Ovary (tissue), 9 donors: ENCODE results near the gene PPP6R2. TPM values are rescaled to one million over a fixed set of nuclear protein-coding genes. Genes with fewer than 3 reads are reported as not detected.

Experiments used
- DNase-seq, 5 donors: peaks; one replicate each; pipeline ENCODE4 v3.0.0-alpha.2; 2019 to 2020
- H3K27ac ChIP-seq, 2 donors: fragments of 200-600 bp; one replicate each; pipeline versions ENCODE4 v1.5.1 to v1.8.0; 2019 to 2022
- H3K27me3 ChIP-seq: fragments of 200-600 bp; one replicate; pipeline ENCODE4 v1.8.0; 2022
- H3K36me3 ChIP-seq: fragments of 200-600 bp; sonication (generic); one replicate; pipeline ENCODE4 v1.5.1; 2019
- H3K4me1 ChIP-seq: one replicate; pipeline ENCODE4 v1.8.1; 2013; ENCODE audit warnings: mild to moderate bottlenecking, moderate library complexity; ENCODE audit not compliant: insufficient read depth
- H3K4me3 ChIP-seq: fragments of 200-600 bp; sonication (generic); one replicate; pipeline ENCODE4 v1.5.1; 2017
- H3K9me3 ChIP-seq, 2 donors: fragments of 200-600 bp in 1 of 2; sonication (generic) in 1 of 2; one replicate each; pipeline versions ENCODE4 v1.5.1 to v1.8.1; 2013 to 2019; ENCODE audit warnings: mild to moderate bottlenecking in 1 of 2, moderate library complexity in 1 of 2
- EP300 ChIP-seq: sonication (generic); formaldehyde crosslinking; IDR thresholded peaks from one replicate; pipeline ENCODE4 v1.6.1; 2017; ENCODE audit warnings: antibody characterized with exemption
- POLR2A ChIP-seq: fragments of 450-650 bp; IDR thresholded peaks from one replicate; pipeline ENCODE4 v1.6.1; 2017; ENCODE audit warnings: antibody characterized with exemption, mild to moderate bottlenecking, moderate library complexity
- WGBS, 3 donors: extraction: QIAGEN DNeasy Blood & Tissue Kit in 1 of 3; methylation state at CpG; one replicate each; pipeline versions ENCODE4 v1.1.5 to v1.1.7; 2013 to 2017; 5-methylcytosine and 5-hydroxymethylcytosine counted together
- intact Hi-C, 4 donors: fragments of 100-400 bp; cut with DNase I; formaldehyde crosslinking; loops; one replicate each; pipeline versions ENCODE4 v1.11.0 to v1.15.1; 2022 to 2023
- polyA plus RNA-seq, 2 donors: library from polyadenylated mRNA; stranded (reverse); fragments of 200-250 nt in 1 of 2; fragments of 350-450 nt in 1 of 2; fragmentation: Illumina TruSeq in 1 of 2; extraction: RNeasy Lipid Tissue Mini Kit (QIAGEN cat#74804) in 1 of 2; gene quantifications; one replicate each; pipeline ENCODE4 v1.2.3, GENCODE V29; 2013 to 2014
- total RNA-seq, 7 donors: library from RNA; depleted of rRNA in 2 of 7; stranded (reverse); fragments of >200 nt in 2 of 7; fragmentation: NEBNext Ultra II Directional in 3 of 7; extraction: Animal tissue kit (Norgen Biotek cat#: 25700) in 3 of 7; gene quantifications; one replicate each; pipeline versions ENCODE4 v1.1.0 to v1.2.4, GENCODE V29; 2016 to 2023
- TF ChIP-seq, protein P1 (sequence below), 3 donors: fragments of 450-650 bp in 2 of 3; fragments of 200-600 bp in 1 of 3; IDR thresholded peaks; one replicate each; pipeline versions ENCODE4 v1.5.1 to v1.8.0; 2016 to 2022; ENCODE audit warnings: antibody characterized with exemption in 3 of 3, mild to moderate bottlenecking in 1 of 3
- donor health status: DM: no; HTN: no; CAD: no; lungs with moderate emphysema.
- donor health status: DM: no; HTN: no; CAD: no.
- donor health status: Bipolar disorder and iron deficiency.
- donor health status: DM: yes; HTN: yes; CAD: no.
- donor health status: DM: no; HTN: no; CAD: no.
- donor health status: DM: yes; HTN: yes; CAD: no.

PPP6R2 gene
- total and polyA plus RNA-seq, 9 donors: 8.2 to 52.9 (median 35.1) TPM

DNA sequence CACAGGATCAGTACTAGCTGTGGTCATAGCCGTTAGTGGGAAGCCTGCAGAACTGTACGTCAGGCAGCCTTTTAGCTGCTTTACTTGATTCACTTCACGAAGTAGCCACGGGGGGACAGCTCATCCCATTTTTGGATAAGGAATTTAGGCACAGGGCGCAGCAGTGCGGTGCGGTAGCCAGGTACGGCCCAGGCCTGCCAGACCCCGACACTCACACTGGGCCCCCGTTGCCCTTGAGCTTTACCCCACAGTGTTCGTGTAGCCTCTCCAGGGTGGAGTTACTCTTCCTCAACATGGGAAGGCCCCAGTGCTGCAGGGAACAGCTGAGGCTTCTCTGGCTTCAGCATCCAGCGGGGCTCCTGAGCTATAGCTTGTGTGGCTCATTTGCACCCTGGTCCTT is 72.3 kb downstream of the PPP6R2 start:
- Histone ChIP-seq H3K27me3 (no peaks in the 10 kb centered on the region), H3K9me3 (no peaks in the 10 kb centered on the region), H3K27ac (no peak overlapping the region), H3K36me3 (no peaks in the 10 kb centered on the region), H3K4me1 (no peaks in the 10 kb centered on the region), H3K4me3 (no peak overlapping the region)
- no peak for DNase-seq
- 92 to 93% (median 93%) methylated on average over 11 to 12 of the region's 12 CpGs for WGBS, 3 donors
- no peak for TF ChIP-seq POLR2A
- TF ChIP-seq EP300: no peak
- intact Hi-C loops: no loop called here

DNA sequence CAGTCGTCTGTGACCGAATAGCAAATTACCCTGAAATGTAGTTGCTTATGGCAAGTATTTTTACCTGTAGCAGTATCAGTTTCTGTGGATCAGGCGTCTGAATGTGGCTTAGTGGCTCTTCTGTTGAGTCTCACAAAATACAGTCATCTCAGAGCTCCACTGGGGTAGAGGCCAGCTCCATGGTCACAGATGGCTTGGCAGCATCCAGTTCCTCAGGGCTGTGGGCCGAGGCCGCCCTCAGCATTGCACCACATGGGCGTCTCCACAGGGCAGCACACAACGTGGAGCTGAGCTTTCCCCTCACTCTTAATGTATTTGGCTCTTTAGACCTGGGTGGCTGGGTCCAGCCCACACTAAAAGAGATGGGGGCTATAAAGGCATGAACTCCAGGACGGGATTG is 73.9 kb downstream of the PPP6R2 start:
- Histone ChIP-seq H3K4me3 (no peak overlapping the region), H3K27me3 (no peaks in the 10 kb centered on the region), H3K9me3 (no peaks in the 10 kb centered on the region), H3K36me3 (no peaks in the 10 kb centered on the region), H3K27ac (no peak overlapping the region), H3K4me1 (no peaks in the 10 kb centered on the region)
- no peak for TF ChIP-seq EP300
- no peak for TF ChIP-seq POLR2A
- WGBS, 3 donors: 90 to 95% (median 94%) methylated on average over 8 of the region's 8 CpGs
- intact Hi-C loops: no loop called here
- DNase-seq: no peak

DNA sequence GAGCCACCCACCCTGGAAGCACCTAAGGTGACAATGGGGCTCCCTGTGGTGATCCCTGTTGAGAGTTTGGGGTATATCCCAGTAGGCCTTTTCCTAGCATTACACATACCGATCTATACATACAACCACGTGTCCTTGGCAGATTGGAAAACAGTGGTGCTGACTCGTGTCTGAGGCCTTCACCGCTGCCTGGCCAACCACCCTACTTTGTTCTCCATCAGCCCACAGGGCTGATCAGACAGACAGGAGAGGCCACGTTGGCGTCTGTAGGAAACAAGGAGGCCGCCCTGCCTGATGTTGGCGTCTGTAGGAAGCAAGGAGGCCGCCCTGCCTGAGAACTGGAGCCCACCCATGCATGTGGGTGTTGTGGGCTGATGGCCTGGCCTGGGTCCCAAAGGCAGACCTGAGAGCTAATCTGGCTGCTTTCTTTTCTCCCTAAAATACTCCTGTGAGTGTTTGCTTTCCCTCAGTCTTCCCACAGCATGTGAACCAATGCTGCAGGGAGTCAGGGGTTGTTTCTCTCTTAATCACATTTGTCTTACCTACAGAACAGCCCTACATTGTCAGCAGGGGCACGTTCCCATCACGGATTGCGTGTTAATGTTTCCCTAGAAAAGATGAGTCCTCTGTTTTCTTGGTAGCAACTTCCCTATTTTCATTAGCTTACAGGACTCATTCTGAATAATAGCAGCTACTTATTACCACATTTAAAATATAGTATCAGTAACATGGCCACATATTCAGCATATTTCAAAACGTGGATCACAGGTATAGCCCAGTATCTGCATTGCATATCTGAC is 74.5 kb downstream of the PPP6R2 start:
- H3K36me3 ChIP-seq: no peaks in the 10 kb centered on the region
- no peak for DNase-seq
- no peak overlapping the region for H3K4me3 ChIP-seq
- no peak overlapping the region for H3K27ac ChIP-seq
- intact Hi-C loops: no loop called here
- no peaks in the 10 kb centered on the region for H3K4me1 ChIP-seq
- TF ChIP-seq POLR2A (no peak), EP300 (no peak)
- TF ChIP-seq, protein P1, sequence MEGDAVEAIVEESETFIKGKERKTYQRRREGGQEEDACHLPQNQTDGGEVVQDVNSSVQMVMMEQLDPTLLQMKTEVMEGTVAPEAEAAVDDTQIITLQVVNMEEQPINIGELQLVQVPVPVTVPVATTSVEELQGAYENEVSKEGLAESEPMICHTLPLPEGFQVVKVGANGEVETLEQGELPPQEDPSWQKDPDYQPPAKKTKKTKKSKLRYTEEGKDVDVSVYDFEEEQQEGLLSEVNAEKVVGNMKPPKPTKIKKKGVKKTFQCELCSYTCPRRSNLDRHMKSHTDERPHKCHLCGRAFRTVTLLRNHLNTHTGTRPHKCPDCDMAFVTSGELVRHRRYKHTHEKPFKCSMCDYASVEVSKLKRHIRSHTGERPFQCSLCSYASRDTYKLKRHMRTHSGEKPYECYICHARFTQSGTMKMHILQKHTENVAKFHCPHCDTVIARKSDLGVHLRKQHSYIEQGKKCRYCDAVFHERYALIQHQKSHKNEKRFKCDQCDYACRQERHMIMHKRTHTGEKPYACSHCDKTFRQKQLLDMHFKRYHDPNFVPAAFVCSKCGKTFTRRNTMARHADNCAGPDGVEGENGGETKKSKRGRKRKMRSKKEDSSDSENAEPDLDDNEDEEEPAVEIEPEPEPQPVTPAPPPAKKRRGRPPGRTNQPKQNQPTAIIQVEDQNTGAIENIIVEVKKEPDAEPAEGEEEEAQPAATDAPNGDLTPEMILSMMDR (IDR thresholded peaks at IDR 0.05): no peak
- WGBS, 3 donors: 78 to 88% (median 84%) methylated on average over 13 of the region's 13 CpGs
- H3K27me3 ChIP-seq: no peaks in the 10 kb centered on the region
- no peaks in the 10 kb centered on the region for H3K9me3 ChIP-seq

DNA sequence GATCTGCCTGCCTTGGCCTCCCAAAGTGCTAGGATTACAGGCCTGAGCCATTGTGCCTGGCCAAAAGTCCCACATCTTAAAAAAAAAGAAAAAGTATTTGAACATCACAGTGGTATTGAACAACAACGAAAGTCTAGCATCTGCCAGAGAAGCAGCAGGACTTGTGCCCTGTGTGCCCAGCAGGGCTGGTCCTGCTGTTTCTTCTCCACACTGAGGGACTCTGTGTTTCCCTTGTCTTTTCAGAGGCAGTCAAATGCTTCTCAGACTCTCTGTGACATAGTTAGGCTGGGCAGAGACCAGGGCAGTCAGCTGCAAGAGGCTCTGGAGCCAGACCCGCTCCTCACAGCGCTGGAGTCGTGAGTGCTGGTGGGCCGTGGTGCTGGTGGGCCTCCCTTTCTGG is 75.5 kb downstream of the PPP6R2 start:
- WGBS, 3 donors: 94 to 98% (median 96%) methylated on average over 5 of the region's 5 CpGs
- intact Hi-C loops: no loop called here
- Histone ChIP-seq H3K36me3 (no peaks in the 10 kb centered on the region), H3K9me3 (no peaks in the 10 kb centered on the region), H3K4me1 (no peaks in the 10 kb centered on the region), H3K4me3 (no peak overlapping the region), H3K27me3 (no peaks in the 10 kb centered on the region), H3K27ac (no peak overlapping the region)
- no peak for TF ChIP-seq POLR2A
- TF ChIP-seq, protein P1 (IDR thresholded peaks at IDR 0.05): no peak
- TF ChIP-seq EP300: no peak
- no peak for DNase-seq

DNA sequence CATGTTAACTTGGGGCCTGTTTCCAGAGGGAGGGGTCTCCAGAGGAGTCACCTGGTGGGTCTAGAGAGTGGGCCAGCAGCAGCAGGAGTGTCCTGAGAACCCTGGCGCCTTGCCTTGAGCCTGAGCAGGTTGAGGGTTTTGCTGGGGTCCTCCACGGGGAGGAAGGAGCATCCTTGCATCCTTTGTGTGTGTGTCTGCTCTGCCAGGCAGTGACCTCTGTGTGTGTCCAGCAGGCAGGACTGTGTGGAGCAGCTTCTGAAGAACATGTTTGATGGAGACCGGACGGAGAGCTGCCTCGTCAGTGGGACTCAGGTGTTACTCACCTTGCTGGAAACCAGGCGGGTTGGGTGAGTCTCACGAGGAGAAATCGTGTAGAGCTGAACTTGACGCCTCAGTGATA is 76.0 kb downstream of the PPP6R2 start:
- 85 to 91% (median 88%) methylated on average over 9 of the region's 9 CpGs for WGBS, 3 donors
- no peaks in the 10 kb centered on the region for H3K36me3 ChIP-seq
- no peaks in the 10 kb centered on the region for H3K4me1 ChIP-seq
- intact Hi-C loops: no loop called here
- no peak overlapping the region for H3K4me3 ChIP-seq
- no peak for DNase-seq
- TF ChIP-seq EP300 (no peak), POLR2A (no peak)
- TF ChIP-seq, protein P1 (IDR thresholded peaks at IDR 0.05): no peak
- H3K27ac ChIP-seq: no peak overlapping the region
- no peaks in the 10 kb centered on the region for H3K27me3 ChIP-seq
- no peaks in the 10 kb centered on the region for H3K9me3 ChIP-seq
